Calu3 (cell line): ENCODE data around the gene WDR93. TPM values are rescaled to one million over a fixed set of nuclear protein-coding genes. Genes with fewer than 3 reads are reported as not detected.

Experiments
- BruUV-seq: library from RNA; stranded (reverse); fragments of 400-500 nt; replicated peaks from 2 replicates; lab custom pipeline; 2021; lab: Mats Ljungman, UMichigan
- CTCF ChIA-PET: fragments of 300-600 bp; sonication (Branson Sonifier 250); formaldehyde crosslinking; loops from one replicate; lab custom pipeline; 2022; ENCODE audit warnings: antibody characterized with exemption; lab: Charles Lee
- DNase-seq: peaks from one replicate; pipeline ENCODE4 v3.0.0; 2022
- H3K27ac Mint-ChIP-seq: one replicate; pipeline ENCODE4 v1.8.0; 2022; ENCODE audit warnings: mixed read lengths; ENCODE audit not compliant: unreplicated experiment
- H3K27me3 Mint-ChIP-seq: one replicate; pipeline ENCODE4 v1.8.0; 2022; ENCODE audit warnings: mixed read lengths; ENCODE audit not compliant: unreplicated experiment
- H3K36me3 Mint-ChIP-seq: one replicate; pipeline ENCODE4 v1.8.0; 2022; ENCODE audit warnings: mild to moderate bottlenecking, moderate library complexity, mixed read lengths; ENCODE audit not compliant: insufficient read depth, unreplicated experiment
- H3K4me1 Mint-ChIP-seq: one replicate; pipeline ENCODE4 v1.8.0; 2022; ENCODE audit warnings: mild to moderate bottlenecking, low read depth, mixed read lengths; ENCODE audit not compliant: unreplicated experiment
- H3K4me3 Mint-ChIP-seq: one replicate; pipeline ENCODE4 v1.8.0; 2022; ENCODE audit warnings: mild to moderate bottlenecking, low read depth, moderate library complexity, mixed read lengths; ENCODE audit not compliant: unreplicated experiment
- H3K9me3 Mint-ChIP-seq: one replicate; pipeline ENCODE4 v1.8.0; 2022; ENCODE audit warnings: low read depth, mixed read lengths; ENCODE audit not compliant: unreplicated experiment
- CTCF ChIP-seq: fragments of 200-600 bp; IDR thresholded peaks from one replicate; pipeline ENCODE4 v1.8.0; 2022; ENCODE audit warnings: antibody characterized with exemption; ENCODE audit not compliant: unreplicated experiment
- intact Hi-C: fragments of 100-400 bp; cut with micrococcal nuclease; formaldehyde crosslinking; loops from one replicate; pipeline ENCODE4 v1.10.0; 2022; ENCODE audit not compliant: unreplicated experiment
- total RNA-seq: library from RNA; stranded (reverse); gene quantifications from 2 replicates; pipeline ENCODE4 v1.2.3, GENCODE V29; 2022

Gene WDR93
- total RNA-seq, 1 experiment from 2014 or later: not detected

- H3K27me3 Mint-ChIP-seq: no peaks in the 10 kb centered on the region
- DNase-seq: no peak
- no TSS peak for BruUV-seq
- no peak overlapping the region for H3K4me3 Mint-ChIP-seq
- intact Hi-C loops: no loop called here
- no peaks in the 10 kb centered on the region for H3K9me3 Mint-ChIP-seq
- no peak for TF ChIP-seq CTCF
- CTCF ChIA-PET: no interaction called here
- peaks cover 53% of the 10 kb centered on the region for H3K4me1 Mint-ChIP-seq
- no peak overlapping the region for H3K27ac Mint-ChIP-seq
- H3K36me3 Mint-ChIP-seq: peaks cover 12% of the 10 kb centered on the region
Observed at GRCh38 chr15:89783111-89783860, 92.7 kb downstream of the WDR93 start.

GRCh38 chr15:89783861-89784685, 93.5 kb downstream of the WDR93 start:
- Mint-ChIP-seq H3K9me3 (no peaks in the 10 kb centered on the region), H3K4me3 (no peak overlapping the region), H3K27ac (peak overlapping the region; percentile 88), H3K4me1 (peaks cover 53% of the 10 kb centered on the region), H3K36me3 (peaks cover 12% of the 10 kb centered on the region), H3K27me3 (no peaks in the 10 kb centered on the region)
- DNase-seq: no peak
- no peak for TF ChIP-seq CTCF
- BruUV-seq: no TSS peak
- intact Hi-C loops: no loop called here
- CTCF ChIA-PET: interaction anchor here (1.1 kb wide), 1 partner anchor 91 kb away, joined by 3 read pairs; no protein-coding TSS in a partner anchor

DNA sequence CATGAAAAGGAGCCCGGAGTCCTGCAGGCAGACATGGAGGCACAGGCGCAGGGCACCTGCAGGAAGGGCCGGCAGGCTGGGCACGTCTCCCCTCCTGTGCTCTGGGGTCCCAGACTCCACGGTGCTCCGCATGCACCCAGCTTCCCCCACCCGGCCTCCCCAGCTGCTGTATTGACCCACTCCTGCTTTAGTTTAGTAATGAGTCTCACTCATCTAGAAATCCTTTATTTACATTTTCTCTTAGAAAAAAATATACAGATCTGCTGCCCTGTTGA, 94.0 kb downstream of the WDR93 start:
- Mint-ChIP-seq H3K27ac (peak overlapping the region; percentile 88), H3K4me1 (peaks cover 53% of the 10 kb centered on the region), H3K36me3 (peaks cover 12% of the 10 kb centered on the region), H3K9me3 (no peaks in the 10 kb centered on the region), H3K27me3 (no peaks in the 10 kb centered on the region), H3K4me3 (no peak overlapping the region)
- CTCF ChIA-PET: interaction anchor here (1.1 kb wide), 1 partner anchor 90 kb away, joined by 3 read pairs; no protein-coding TSS in a partner anchor
- no peak for DNase-seq
- TF ChIP-seq CTCF: no peak
- intact Hi-C loops: no loop called here
- no TSS peak for BruUV-seq

GRCh38 chr15:89785064-89785773, 94.6 kb downstream of the WDR93 start:
- CTCF ChIA-PET: interaction anchor here (0.6 to 1.1 kb wide), 3 partner anchors 35 to 90 kb away, joined by 3 to 4 read pairs (median 3); partner anchors contain the start of gene MESP1
- BruUV-seq: no TSS peak
- intact Hi-C loops: loop anchor here (5.0 kb wide), 1 partner anchor 62 kb away; no protein-coding TSS in a partner anchor
- peak overlapping the region; percentile 88 for H3K27ac Mint-ChIP-seq
- H3K4me1 Mint-ChIP-seq: peaks cover 51% of the 10 kb centered on the region
- H3K27me3 Mint-ChIP-seq: no peaks in the 10 kb centered on the region
- peak overlapping the region; percentile 26 for H3K4me3 Mint-ChIP-seq
- TF ChIP-seq CTCF: no peak
- H3K9me3 Mint-ChIP-seq: no peaks in the 10 kb centered on the region
- H3K36me3 Mint-ChIP-seq: peaks cover 12% of the 10 kb centered on the region
- DNase-seq: peak; percentile 76
